ENCODE results near the gene SNAI3. TPM values are rescaled to one million over a fixed set of nuclear protein-coding genes. Genes with fewer than 3 reads are reported as not detected.

SNAI3 gene
- total and polyA plus RNA-seq, 9 of the 15 experiments (the other 6 are each of a cell fraction or from before 2014, with no cell fraction given), result 0.04 to 4.1 (median 0.80) TPM; not detected in 1

DNA sequence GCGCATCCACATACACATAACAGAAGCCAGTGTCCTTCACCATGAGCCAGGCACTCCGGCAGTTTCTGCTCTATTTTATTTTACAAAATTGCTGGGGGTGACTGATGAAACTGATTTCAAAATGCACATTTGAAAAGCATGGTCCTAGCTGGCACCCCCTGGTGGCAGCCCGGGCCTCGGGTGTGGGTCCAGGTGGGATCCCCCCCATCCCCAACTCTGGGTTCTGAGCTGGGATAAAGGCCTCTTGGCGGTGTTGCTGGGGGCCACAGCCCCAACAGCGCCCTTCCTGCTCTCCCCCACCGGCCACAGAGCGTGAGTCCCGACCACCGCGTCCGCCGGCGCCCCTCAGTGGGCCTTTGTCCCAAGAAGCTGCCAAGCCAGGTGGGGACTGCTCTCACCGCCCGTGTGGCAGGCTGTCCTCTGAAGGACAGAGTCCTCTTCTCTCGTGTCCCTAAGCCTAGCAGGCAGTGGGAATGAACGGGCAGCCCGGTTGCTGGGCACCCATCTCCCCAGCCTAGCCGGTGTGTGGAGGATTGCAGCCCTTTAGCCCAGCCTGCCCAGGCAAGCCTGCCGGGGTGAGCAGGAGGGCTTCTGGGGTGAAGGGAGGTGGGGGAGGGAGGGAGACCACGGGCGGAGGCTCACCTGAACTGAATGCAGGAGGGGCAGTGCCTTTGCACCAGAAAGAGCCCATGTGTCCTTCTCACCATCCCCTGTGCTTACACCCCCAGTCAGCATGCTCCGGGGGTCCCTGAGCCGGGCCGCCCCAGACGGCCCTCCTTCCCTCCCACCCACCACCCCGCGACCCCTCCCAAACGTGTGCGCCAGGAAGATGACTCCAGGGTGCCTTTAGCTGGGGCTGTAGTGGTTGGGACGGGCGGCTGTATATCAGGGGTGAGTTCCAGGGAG, 898 bp downstream of the SNAI3 start (continued):
- no peak for TF ChIP-seq ZNF830 (CRISPR knock-in tag; IDR thresholded peaks at IDR 0.05)
- no peak for TF ChIP-seq CHD4 (IDR thresholded peaks at IDR 0.05; ENCODE audit: insufficient read depth, insufficient replicate concordance, low read depth, low read length, poor library complexity, severe bottlenecking)
- TF ChIP-seq, protein P1, sequence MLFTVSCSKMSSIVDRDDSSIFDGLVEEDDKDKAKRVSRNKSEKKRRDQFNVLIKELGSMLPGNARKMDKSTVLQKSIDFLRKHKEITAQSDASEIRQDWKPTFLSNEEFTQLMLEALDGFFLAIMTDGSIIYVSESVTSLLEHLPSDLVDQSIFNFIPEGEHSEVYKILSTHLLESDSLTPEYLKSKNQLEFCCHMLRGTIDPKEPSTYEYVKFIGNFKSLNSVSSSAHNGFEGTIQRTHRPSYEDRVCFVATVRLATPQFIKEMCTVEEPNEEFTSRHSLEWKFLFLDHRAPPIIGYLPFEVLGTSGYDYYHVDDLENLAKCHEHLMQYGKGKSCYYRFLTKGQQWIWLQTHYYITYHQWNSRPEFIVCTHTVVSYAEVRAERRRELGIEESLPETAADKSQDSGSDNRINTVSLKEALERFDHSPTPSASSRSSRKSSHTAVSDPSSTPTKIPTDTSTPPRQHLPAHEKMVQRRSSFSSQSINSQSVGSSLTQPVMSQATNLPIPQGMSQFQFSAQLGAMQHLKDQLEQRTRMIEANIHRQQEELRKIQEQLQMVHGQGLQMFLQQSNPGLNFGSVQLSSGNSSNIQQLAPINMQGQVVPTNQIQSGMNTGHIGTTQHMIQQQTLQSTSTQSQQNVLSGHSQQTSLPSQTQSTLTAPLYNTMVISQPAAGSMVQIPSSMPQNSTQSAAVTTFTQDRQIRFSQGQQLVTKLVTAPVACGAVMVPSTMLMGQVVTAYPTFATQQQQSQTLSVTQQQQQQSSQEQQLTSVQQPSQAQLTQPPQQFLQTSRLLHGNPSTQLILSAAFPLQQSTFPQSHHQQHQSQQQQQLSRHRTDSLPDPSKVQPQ (CRISPR knock-in tag; IDR thresholded peaks at IDR 0.05; ENCODE audit: borderline replicate concordance), result no peak
- TF ChIP-seq MAFF (IDR thresholded peaks at IDR 0.05; ENCODE audit: low read length), result no peak
- TF ChIP-seq, protein P2, sequence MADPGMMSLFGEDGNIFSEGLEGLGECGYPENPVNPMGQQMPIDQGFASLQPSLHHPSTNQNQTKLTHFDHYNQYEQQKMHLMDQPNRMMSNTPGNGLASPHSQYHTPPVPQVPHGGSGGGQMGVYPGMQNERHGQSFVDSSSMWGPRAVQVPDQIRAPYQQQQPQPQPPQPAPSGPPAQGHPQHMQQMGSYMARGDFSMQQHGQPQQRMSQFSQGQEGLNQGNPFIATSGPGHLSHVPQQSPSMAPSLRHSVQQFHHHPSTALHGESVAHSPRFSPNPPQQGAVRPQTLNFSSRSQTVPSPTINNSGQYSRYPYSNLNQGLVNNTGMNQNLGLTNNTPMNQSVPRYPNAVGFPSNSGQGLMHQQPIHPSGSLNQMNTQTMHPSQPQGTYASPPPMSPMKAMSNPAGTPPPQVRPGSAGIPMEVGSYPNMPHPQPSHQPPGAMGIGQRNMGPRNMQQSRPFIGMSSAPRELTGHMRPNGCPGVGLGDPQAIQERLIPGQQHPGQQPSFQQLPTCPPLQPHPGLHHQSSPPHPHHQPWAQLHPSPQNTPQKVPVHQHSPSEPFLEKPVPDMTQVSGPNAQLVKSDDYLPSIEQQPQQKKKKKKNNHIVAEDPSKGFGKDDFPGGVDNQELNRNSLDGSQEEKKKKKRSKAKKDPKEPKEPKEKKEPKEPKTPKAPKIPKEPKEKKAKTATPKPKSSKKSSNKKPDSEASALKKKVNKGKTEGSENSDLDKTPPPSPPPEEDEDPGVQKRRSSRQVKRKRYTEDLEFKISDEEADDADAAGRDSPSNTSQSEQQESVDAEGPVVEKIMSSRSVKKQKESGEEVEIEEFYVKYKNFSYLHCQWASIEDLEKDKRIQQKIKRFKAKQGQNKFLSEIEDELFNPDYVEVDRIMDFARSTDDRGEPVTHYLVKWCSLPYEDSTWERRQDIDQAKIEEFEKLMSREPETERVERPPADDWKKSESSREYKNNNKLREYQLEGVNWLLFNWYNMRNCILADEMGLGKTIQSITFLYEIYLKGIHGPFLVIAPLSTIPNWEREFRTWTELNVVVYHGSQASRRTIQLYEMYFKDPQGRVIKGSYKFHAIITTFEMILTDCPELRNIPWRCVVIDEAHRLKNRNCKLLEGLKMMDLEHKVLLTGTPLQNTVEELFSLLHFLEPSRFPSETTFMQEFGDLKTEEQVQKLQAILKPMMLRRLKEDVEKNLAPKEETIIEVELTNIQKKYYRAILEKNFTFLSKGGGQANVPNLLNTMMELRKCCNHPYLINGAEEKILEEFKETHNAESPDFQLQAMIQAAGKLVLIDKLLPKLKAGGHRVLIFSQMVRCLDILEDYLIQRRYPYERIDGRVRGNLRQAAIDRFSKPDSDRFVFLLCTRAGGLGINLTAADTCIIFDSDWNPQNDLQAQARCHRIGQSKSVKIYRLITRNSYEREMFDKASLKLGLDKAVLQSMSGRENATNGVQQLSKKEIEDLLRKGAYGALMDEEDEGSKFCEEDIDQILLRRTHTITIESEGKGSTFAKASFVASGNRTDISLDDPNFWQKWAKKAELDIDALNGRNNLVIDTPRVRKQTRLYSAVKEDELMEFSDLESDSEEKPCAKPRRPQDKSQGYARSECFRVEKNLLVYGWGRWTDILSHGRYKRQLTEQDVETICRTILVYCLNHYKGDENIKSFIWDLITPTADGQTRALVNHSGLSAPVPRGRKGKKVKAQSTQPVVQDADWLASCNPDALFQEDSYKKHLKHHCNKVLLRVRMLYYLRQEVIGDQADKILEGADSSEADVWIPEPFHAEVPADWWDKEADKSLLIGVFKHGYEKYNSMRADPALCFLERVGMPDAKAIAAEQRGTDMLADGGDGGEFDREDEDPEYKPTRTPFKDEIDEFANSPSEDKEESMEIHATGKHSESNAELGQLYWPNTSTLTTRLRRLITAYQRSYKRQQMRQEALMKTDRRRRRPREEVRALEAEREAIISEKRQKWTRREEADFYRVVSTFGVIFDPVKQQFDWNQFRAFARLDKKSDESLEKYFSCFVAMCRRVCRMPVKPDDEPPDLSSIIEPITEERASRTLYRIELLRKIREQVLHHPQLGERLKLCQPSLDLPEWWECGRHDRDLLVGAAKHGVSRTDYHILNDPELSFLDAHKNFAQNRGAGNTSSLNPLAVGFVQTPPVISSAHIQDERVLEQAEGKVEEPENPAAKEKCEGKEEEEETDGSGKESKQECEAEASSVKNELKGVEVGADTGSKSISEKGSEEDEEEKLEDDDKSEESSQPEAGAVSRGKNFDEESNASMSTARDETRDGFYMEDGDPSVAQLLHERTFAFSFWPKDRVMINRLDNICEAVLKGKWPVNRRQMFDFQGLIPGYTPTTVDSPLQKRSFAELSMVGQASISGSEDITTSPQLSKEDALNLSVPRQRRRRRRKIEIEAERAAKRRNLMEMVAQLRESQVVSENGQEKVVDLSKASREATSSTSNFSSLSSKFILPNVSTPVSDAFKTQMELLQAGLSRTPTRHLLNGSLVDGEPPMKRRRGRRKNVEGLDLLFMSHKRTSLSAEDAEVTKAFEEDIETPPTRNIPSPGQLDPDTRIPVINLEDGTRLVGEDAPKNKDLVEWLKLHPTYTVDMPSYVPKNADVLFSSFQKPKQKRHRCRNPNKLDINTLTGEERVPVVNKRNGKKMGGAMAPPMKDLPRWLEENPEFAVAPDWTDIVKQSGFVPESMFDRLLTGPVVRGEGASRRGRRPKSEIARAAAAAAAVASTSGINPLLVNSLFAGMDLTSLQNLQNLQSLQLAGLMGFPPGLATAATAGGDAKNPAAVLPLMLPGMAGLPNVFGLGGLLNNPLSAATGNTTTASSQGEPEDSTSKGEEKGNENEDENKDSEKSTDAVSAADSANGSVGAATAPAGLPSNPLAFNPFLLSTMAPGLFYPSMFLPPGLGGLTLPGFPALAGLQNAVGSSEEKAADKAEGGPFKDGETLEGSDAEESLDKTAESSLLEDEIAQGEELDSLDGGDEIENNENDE (IDR thresholded peaks at IDR 0.05; ENCODE audit: low read depth, low read length), result no peak
- TF ChIP-seq FOXJ2 (tag; IDR thresholded peaks at IDR 0.05), result no peak
- TF ChIP-seq, protein P3, sequence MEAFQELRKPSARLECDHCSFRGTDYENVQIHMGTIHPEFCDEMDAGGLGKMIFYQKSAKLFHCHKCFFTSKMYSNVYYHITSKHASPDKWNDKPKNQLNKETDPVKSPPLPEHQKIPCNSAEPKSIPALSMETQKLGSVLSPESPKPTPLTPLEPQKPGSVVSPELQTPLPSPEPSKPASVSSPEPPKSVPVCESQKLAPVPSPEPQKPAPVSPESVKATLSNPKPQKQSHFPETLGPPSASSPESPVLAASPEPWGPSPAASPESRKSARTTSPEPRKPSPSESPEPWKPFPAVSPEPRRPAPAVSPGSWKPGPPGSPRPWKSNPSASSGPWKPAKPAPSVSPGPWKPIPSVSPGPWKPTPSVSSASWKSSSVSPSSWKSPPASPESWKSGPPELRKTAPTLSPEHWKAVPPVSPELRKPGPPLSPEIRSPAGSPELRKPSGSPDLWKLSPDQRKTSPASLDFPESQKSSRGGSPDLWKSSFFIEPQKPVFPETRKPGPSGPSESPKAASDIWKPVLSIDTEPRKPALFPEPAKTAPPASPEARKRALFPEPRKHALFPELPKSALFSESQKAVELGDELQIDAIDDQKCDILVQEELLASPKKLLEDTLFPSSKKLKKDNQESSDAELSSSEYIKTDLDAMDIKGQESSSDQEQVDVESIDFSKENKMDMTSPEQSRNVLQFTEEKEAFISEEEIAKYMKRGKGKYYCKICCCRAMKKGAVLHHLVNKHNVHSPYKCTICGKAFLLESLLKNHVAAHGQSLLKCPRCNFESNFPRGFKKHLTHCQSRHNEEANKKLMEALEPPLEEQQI (IDR thresholded peaks at IDR 0.05), result no peak
- no peak for TF ChIP-seq WHSC1 (IDR thresholded peaks at IDR 0.05; ENCODE audit: low read length)

Measured in K562 (cell line).